ENCODE results near the gene ST7. TPM values are rescaled to one million over a fixed set of nuclear protein-coding genes. Genes with fewer than 3 reads are reported as not detected.

Gene ST7
- total RNA-seq, 4 donors from 2014 or later, result 7.2 to 47.9 (median 19.1) TPM

DNA sequence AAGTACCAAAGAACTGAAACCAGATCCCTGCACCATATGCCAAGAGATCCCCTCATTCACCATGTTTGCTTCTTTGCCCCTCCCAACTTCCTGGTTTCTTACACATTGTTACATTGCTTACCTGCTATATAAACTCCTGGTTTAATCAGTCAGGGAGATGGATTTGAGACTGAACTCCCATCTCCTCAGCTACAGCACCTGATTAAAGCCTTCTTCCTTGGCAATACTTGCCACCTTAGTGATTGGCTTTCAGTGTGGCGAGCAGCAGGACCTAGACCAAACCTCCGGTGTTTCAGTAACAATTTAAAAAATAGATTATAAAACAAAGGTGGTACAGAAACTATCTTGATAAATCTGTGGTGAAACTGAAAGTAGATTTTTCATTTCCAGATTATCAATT lies 122.6 kb downstream of the ST7 start:
- Histone ChIP-seq H3K27me3 (no peaks in the 10 kb centered on the region), H3K4me3 (no peak overlapping the region), H3K4me1 (peaks cover 0 to 7% (median 4%) of the 10 kb centered on the region in 4 donors), H3K9me3 (no peaks in the 10 kb centered on the region), H3K36me3 (no peaks in the 10 kb centered on the region), H3K27ac (no peak overlapping the region)
- TF ChIP-seq POLR2AphosphoS5 (IDR thresholded peaks at IDR 0.05), result no peak
- no peak for TF ChIP-seq POLR2A (IDR thresholded peaks at IDR 0.05)
- no peak for TF ChIP-seq EP300 (IDR thresholded peaks at IDR 0.05; ENCODE audit: low read depth)
- no peak for TF ChIP-seq CTCF (IDR thresholded peaks at IDR 0.05)
- DNase-seq, result no peak
- 100% methylated on average over 2 of the region's 2 CpGs for WGBS, 2 donors (ENCODE audit: low coverage in 1 of 2)
- in situ Hi-C loops (cut with MboI; ENCODE audit: low pct_ligation_motif_present in 1 of 4, low pct_unique_long_range_greater_than_20kb in 1 of 4, low sequenced_read_pairs in 3 of 4), result no loop called here
- intact Hi-C loops (cut with DNase I; ENCODE audit: low total_unique reads), result no loop called here

GRCh38 chr7:117076426-117076943 lies 123.2 kb downstream of the ST7 start:
- 97% methylated on average over 7 of the region's 7 CpGs; no CpG with 5 or more reads in 1 of the 2 donors for WGBS, 2 donors (ENCODE audit: low coverage in 1 of 2)
- in situ Hi-C loops (cut with MboI; ENCODE audit: low pct_ligation_motif_present in 1 of 4, low pct_unique_long_range_greater_than_20kb in 1 of 4, low sequenced_read_pairs in 3 of 4), result no loop called here
- TF ChIP-seq EP300 (IDR thresholded peaks at IDR 0.05; ENCODE audit: low read depth), result no peak
- TF ChIP-seq CTCF (IDR thresholded peaks at IDR 0.05), result no peak

GRCh38 chr7:117077658-117078057 lies 124.4 kb downstream of the ST7 start:
- H3K4me1 ChIP-seq, result peaks cover 0 to 3% (median 1%) of the 10 kb centered on the region in 4 donors
- no peaks in the 10 kb centered on the region for H3K27me3 ChIP-seq
- intact Hi-C loops (cut with DNase I; ENCODE audit: low total_unique reads) (no loop called here), in situ Hi-C loops (cut with MboI; ENCODE audit: low pct_ligation_motif_present in 1 of 4, low pct_unique_long_range_greater_than_20kb in 1 of 4, low sequenced_read_pairs in 3 of 4) (no loop called here)
- TF ChIP-seq CTCF (IDR thresholded peaks at IDR 0.05), result no peak
- no peak for TF ChIP-seq EP300 (IDR thresholded peaks at IDR 0.05; ENCODE audit: low read depth)
- no peak for TF ChIP-seq POLR2A (IDR thresholded peaks at IDR 0.05)
- no peak for TF ChIP-seq POLR2AphosphoS5 (IDR thresholded peaks at IDR 0.05)
- DNase-seq, result no peak
- H3K36me3 ChIP-seq, result no peaks in the 10 kb centered on the region
- H3K27ac ChIP-seq, result no peak overlapping the region
- H3K4me3 ChIP-seq, result no peak overlapping the region
- no peaks in the 10 kb centered on the region for H3K9me3 ChIP-seq

More at GRCh38 chr7:117076426-117076943, 123.2 kb downstream of the ST7 start:
- DNase-seq, result no peak
- Histone ChIP-seq H3K27ac (no peak overlapping the region), H3K36me3 (no peaks in the 10 kb centered on the region), H3K27me3 (no peaks in the 10 kb centered on the region), H3K4me3 (no peak overlapping the region), H3K9me3 (no peaks in the 10 kb centered on the region), H3K4me1 (peaks cover 0 to 7% (median 4%) of the 10 kb centered on the region in 4 donors)
- intact Hi-C loops (cut with DNase I; ENCODE audit: low total_unique reads), result no loop called here

GRCh38 chr7:117082647-117083046 lies 129.3 kb downstream of the ST7 start:
- Histone ChIP-seq H3K9me3 (no peaks in the 10 kb centered on the region), H3K36me3 (no peaks in the 10 kb centered on the region), H3K4me3 (no peak overlapping the region), H3K27ac (no peak overlapping the region), H3K4me1 (peaks cover 0 to 18% (median under 1%) of the 10 kb centered on the region in 4 donors), H3K27me3 (no peaks in the 10 kb centered on the region)
- DNase-seq, result no peak
- in situ Hi-C loops (cut with MboI; ENCODE audit: low pct_ligation_motif_present in 1 of 4, low pct_unique_long_range_greater_than_20kb in 1 of 4, low sequenced_read_pairs in 3 of 4), result no loop called here
- no peak for TF ChIP-seq CTCF (IDR thresholded peaks at IDR 0.05)
- TF ChIP-seq POLR2A (IDR thresholded peaks at IDR 0.05), result no peak
- TF ChIP-seq POLR2AphosphoS5 (IDR thresholded peaks at IDR 0.05), result no peak
- TF ChIP-seq EP300 (IDR thresholded peaks at IDR 0.05; ENCODE audit: low read depth), result no peak
- intact Hi-C loops (cut with DNase I; ENCODE audit: low total_unique reads), result no loop called here
- 69 to 74% methylated on average over 2 of the region's 2 CpGs for WGBS, 2 donors (ENCODE audit: low coverage in 1 of 2)

Measured in transverse colon (tissue), 4 donors.